GM15510 (cell line): ENCODE measurements around the gene CHTOP.

Source experiments
- POLR2A ChIP-seq: IDR thresholded peaks from 3 replicates; pipeline ENCODE4 v1.6.1; 2011; ENCODE audit warnings: borderline replicate concordance; ENCODE audit not compliant: insufficient read length; ENCODE audit errors: extremely low read depth

Gene CHTOP

GRCh38 chr1:153659175-153659534 is 25.3 kb downstream of the CHTOP start:
- no peak for TF ChIP-seq POLR2A

- no peak for TF ChIP-seq POLR2A
These were observed 25.8 kb downstream of the CHTOP start for GRCh38 chr1:153659656-153660055.

DNA sequence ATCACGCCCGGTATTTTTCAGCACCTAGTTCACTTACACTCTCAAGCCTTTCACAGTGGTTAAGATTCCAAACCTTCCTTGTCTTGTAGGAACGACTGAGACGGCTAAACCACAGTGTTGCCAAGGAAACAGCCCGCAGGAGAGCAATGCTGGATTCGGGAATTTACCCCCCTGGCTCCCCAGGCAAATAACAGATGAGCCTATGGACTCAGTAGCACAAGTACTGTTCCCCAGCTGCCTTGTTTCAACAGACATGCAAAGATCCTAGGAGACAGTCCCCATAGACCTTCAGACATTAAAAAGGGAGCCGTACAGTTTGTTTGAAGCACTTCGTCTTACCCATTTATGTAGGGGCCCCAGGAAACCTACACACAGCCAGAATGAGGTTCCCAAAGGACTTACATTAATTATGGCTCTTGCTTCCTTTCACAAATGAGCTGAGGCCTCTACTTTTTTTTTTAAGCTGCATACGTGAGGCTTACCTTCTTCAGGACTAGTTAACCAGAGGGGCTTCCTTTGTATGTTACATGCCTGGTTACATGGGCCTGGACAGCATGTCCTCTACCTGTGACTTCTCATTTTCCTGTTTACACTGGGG is 27.3 kb downstream of the CHTOP start:
- no peak for TF ChIP-seq POLR2A

GRCh38 chr1:153662269-153662668 is 28.4 kb downstream of the CHTOP start:
- TF ChIP-seq POLR2A = no peak

DNA sequence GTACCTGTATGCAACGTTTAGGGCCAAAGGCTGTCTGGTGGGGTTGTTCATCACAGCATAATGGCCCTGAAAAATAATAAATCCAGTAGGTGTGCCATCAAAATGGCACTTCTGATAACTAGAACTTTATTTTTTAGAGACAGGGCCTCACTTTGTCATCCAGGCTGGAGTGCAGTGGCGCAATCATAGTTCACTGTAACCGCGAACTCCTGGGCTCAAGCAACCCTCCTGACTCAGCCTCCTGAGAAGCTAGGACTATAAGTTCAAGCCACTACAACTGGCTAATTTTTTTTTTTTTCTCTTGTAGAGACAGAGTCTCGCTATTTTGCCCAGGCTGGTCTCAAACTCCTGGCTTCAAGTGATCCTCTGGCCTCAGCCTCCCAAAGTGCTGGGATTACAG is 29.3 kb downstream of the CHTOP start:
- no peak for TF ChIP-seq POLR2A

GRCh38 chr1:153667439-153667838 is 33.6 kb downstream of the CHTOP start:
- TF ChIP-seq POLR2A = no peak

DNA sequence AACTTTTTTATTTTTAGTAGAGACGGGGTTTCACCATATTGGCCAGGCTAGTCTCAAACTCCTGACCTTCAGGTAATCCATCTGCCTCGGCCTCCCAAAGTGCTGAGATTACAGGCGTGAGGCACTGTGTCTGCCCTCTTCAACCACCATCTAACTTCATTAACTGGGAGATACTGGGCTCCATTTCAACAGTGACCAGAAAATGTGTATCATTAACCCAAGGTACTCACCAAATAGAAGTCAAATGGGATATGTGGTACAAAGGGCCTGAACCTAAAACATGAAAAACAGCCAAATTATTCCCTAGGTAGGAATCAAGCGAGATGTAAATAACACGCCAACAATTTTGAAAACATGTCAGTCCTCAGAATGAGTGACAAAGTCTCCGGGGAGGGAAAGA is 35.7 kb downstream of the CHTOP start:
- no peak for TF ChIP-seq POLR2A

DNA sequence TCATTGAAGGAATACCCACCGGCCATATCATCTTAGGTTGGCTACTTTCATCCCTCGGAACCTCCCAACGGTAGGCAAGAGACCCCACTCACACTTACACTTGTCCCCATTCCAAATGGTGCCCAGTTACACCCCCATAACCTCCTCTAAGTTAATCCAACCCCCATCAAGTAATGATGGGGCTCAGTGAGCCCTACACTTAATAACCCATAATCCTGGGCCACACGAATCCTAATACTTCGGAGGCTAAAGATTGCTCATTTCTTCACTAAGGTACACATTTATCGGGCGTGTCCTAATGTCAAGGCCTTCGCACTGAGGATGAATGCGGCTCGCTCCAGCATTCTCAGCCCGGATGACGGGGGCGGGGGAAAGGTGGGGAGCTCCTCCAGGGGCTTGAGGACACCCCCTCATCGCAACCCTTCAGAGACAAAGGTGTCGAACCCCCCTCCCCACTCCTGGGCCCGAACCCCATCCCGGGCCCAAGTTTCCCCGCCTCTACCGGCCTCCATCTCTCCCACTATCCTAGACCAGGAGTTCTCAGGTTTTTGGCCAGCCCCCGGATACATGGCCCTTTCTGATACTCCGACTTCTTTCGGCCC is 36.5 kb downstream of the CHTOP start:
- no peak for TF ChIP-seq POLR2A

DNA sequence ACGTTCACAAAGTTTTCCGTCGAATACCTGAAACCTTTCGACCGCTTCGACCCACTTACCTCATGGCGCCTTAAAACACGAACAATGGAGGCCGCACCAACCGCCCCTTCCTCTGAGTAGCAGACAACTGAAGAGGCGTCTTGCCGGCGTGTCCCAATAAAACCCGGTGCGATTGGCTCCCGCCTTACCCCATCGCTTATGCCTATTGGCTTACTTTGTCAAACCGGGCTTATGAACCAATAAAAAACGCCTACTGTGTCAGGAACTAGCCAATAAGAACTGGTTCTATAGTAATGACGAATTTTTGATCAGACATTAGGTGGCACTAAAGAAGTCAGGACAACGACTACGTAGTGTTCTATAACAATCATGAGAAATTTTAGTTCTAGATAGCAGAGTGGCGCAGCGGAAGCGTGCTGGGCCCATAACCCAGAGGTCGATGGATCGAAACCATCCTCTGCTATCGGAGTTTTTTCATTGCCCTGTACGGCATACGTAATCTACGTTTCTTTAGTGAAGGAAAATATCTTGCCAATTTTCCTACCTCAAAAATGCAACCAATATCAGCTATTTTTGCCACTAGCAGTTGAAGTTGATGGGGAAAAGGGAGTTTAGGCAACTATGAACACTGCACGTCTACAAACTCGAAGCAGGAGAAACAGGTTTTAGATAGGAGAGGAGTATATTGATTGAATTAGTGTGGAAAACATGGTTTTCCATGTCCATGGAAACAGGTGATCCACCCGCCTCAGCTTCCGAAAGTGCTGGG is 37.2 kb downstream of the CHTOP start, which contains the start of gene ILF2:
TSS of gene ILF2 (minus strand) at position 135 of the 769 bp plus-strand sequence. CDS start at position 64, 71 bp downstream.
- TF ChIP-seq POLR2A = peak; percentile 76

DNA sequence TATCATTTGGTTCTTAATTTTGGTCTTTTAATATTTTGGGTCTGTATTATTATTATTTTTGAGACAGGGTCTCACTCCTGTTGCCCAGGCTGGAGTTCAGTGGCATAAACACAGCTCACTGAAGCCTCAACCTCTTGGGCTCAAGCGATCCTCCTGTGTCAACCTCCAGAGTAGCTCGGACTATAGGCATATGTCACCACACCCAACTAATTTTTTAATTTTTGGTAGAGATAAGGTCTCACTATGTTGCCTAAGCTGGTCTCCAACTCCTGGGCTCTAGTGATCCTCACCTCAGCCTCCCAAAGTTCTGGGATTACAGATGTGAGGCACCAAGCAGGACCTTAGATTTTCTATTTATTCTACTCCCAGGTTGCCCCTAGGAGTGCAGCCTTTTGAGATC is 39.6 kb downstream of the CHTOP start:
- no peak for TF ChIP-seq POLR2A

DNA sequence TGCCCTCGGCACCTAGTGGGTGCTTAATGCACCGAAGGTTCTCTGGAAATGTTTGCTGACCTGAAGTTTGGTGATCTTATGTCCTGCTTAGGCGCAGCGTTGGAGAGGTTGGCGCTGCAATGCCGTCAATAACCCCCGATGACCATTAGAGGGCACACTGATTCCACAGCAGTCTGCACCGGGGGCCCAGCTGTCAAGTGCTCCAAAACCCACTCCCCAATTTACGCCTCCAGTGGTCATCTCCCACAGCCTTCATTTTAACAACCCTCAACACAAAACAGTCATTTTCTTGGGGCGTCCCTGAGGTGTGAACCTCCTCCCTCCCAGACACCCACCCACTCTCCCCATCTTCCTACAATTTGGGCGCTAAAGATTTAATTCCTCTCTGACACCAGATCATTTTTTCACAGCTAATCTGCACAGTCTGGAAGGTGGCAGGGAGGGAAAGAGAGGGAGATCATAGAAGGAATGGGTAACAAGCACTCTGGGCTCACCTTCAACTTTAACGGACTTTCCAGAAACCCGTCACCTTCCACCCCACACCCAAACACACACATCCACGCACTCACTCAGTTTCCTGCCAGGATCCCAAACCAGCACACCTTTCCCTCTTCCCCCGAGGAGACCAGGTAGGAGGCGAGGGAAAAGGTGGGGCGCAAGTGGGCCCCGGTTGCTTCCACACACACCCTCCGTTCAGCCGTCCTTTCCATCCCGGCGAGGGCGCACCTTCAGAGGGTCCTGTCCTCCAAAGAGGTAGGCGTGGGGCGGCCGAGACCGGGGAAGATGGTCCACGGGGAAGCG is 44.1 kb downstream of the CHTOP start:
- no peak for TF ChIP-seq POLR2A

DNA sequence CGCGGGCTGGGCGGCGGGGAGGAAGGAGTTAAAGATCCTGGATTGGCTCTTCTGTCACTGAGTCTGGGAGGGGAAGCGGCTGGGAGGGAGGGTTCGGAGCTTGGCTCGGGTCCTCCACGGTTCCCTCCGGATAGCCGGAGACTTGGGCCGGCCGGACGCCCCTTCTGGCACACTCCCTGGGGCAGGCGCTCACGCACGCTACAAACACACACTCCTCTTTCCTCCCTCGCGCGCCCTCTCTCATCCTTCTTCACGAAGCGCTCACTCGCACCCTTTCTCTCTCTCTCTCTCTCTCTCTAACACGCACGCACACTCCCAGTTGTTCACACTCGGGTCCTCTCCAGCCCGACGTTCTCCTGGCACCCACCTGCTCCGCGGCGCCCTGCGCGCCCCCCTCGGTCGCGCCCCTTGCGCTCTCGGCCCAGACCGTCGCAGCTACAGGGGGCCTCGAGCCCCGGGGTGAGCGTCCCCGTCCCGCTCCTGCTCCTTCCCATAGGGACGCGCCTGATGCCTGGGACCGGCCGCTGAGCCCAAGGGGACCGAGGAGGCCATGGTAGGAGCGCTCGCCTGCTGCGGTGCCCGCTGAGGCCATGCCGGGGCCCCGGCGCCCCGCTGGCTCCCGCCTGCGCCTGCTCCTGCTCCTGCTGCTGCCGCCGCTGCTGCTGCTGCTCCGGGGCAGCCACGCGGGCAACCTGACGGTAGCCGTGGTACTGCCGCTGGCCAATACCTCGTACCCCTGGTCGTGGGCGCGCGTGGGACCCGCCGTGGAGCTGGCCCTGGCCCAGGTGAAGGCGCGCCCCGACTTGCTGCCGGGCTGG is 44.9 kb downstream of the CHTOP start, which contains the start of gene NPR1:
TSS of gene NPR1 (plus strand) at position 170 of the 818 bp plus-strand sequence. CDS start at position 591, 421 bp downstream.
- TF ChIP-seq POLR2A = no peak

GRCh38 chr1:153679337-153680119 is 45.7 kb downstream of the CHTOP start:
- no peak for TF ChIP-seq POLR2A

DNA sequence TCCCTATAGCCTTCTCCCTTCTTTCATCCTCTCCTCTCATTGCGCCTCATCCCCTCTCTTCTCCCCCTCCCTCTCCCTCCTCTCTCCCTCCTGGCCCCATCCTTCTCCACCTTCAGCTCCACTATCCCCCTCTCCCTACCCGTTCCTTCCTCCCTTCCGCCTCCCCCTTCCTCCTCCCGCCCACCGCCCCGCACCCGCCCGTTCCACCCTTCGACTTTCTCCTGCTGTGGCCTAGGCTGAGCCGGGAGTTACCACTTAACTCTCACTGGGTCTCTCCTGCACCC is 46.2 kb downstream of the CHTOP start:
- no peak for TF ChIP-seq POLR2A
